ENCODE data around the gene KLHL2. TPM values are rescaled to one million over a fixed set of nuclear protein-coding genes. Genes with fewer than 3 reads are reported as not detected.

The KLHL2 gene
- total RNA-seq, 4 donors from 2014 or later: 9.2 to 19.8 (median 12.0) TPM

DNA sequence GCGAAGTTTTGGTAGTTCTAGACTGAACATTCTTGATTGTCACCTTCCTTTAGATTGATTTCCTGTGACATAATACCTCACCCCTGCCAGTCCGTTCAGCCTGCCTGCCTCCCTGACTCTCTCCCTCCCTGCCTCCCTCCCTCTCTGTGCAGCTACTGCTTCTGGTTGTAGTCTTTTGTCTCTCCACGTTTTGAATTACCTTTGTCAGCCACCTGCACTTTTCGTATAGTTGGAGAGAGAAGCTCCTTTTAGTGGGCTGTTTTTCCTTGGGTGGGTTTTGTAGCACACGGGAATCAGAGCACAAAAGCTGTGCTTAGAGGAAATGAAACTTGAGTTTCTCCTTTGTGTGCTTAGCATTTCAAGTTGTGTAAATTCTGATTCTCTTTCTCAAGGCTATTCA, 87.5 kb downstream of the KLHL2 start:
- Histone ChIP-seq H3K4me3 (no peak overlapping the region), H3K36me3 (no peaks in the 10 kb centered on the region), H3K27me3 (no peaks in the 10 kb centered on the region), H3K27ac (no peak overlapping the region), H3K4me1 (no peaks in the 10 kb centered on the region), H3K9me3 (no peaks in the 10 kb centered on the region)
- TF ChIP-seq POLR2A (IDR thresholded peaks at IDR 0.05): no peak
- TF ChIP-seq POLR2AphosphoS5 (IDR thresholded peaks at IDR 0.05): no peak
- no peak for TF ChIP-seq EP300 (IDR thresholded peaks at IDR 0.05; ENCODE audit: low read depth)
- TF ChIP-seq, protein P1, sequence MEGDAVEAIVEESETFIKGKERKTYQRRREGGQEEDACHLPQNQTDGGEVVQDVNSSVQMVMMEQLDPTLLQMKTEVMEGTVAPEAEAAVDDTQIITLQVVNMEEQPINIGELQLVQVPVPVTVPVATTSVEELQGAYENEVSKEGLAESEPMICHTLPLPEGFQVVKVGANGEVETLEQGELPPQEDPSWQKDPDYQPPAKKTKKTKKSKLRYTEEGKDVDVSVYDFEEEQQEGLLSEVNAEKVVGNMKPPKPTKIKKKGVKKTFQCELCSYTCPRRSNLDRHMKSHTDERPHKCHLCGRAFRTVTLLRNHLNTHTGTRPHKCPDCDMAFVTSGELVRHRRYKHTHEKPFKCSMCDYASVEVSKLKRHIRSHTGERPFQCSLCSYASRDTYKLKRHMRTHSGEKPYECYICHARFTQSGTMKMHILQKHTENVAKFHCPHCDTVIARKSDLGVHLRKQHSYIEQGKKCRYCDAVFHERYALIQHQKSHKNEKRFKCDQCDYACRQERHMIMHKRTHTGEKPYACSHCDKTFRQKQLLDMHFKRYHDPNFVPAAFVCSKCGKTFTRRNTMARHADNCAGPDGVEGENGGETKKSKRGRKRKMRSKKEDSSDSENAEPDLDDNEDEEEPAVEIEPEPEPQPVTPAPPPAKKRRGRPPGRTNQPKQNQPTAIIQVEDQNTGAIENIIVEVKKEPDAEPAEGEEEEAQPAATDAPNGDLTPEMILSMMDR (IDR thresholded peaks at IDR 0.05): no peak
- WGBS, 2 donors (ENCODE audit: low coverage in 1 of 2): 56 to 70% methylated on average over 5 of the region's 5 CpGs
- intact Hi-C loops (cut with DNase I; ENCODE audit: low total_unique reads): no loop called here
- DNase-seq: no peak
- in situ Hi-C loops (cut with MboI; ENCODE audit: low pct_ligation_motif_present in 1 of 4, low pct_unique_long_range_greater_than_20kb in 1 of 4, low sequenced_read_pairs in 3 of 4): no loop called here

DNA sequence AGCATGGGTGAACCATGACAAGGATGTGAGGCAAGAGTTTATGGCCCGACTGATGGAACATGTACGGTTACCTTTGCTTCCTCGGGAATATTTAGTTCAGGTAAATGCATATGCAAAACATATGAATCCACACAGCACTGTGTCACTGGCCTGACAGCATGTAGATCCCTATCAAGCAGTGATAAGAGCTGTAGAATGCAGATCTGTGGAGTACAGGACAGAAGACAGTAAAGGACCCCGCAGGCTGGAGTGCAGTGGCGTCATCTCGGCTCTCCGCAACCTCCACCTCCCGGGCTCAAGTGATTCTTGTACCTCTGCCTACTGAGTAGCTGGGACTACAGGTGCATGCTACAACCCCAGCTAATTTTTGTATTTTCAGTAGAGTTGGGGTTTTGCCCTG, 90.3 kb downstream of the KLHL2 start:
- H3K4me3 ChIP-seq: no peak overlapping the region
- no peaks in the 10 kb centered on the region for H3K36me3 ChIP-seq
- H3K9me3 ChIP-seq: no peaks in the 10 kb centered on the region
- intact Hi-C loops (cut with DNase I; ENCODE audit: low total_unique reads): no loop called here
- DNase-seq: no peak
- TF ChIP-seq POLR2A (IDR thresholded peaks at IDR 0.05) (no peak), EP300 (IDR thresholded peaks at IDR 0.05; ENCODE audit: low read depth) (no peak), POLR2AphosphoS5 (IDR thresholded peaks at IDR 0.05) (no peak)
- TF ChIP-seq, protein P1 (IDR thresholded peaks at IDR 0.05): no peak
- in situ Hi-C loops (cut with MboI; ENCODE audit: low pct_ligation_motif_present in 1 of 4, low pct_unique_long_range_greater_than_20kb in 1 of 4, low sequenced_read_pairs in 3 of 4): no loop called here
- no peak overlapping the region for H3K27ac ChIP-seq
- WGBS, 2 donors (ENCODE audit: low coverage in 1 of 2): 98 to 100% methylated on average over 3 to 8 of the region's 8 CpGs
- H3K27me3 ChIP-seq: no peaks in the 10 kb centered on the region
- peaks cover 0 to 11% (median 0%) of the 10 kb centered on the region in 4 donors for H3K4me1 ChIP-seq

DNA sequence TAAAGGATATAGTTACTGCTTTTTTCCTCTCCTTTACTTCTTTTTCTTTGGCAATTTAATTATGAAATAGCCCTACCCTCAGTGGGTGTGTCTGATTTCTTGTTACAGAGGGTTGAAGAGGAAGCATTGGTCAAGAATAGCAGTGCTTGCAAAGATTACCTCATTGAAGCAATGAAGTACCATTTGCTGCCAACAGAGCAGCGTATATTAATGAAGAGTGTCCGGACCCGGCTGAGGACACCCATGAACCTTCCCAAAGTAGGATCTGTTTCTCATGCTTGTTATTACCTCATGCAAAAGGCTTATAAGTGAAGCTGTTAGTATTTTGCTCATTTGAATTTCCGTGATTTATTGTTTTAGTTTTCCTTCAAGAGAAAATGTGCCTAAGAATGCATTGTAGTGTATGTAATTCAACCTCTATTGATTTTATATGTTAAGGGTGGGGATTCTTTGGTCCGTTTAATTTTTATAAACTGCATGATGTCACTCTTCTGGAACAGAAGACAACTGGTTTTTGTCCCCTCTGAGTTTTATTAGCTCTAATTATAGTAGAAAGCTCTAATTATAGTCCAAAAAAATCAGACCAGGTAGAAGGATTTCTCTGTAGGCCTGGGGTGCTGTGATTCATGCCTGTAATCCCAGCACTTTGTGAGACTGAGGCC, 92.2 kb downstream of the KLHL2 start:
- Histone ChIP-seq H3K36me3 (no peaks in the 10 kb centered on the region), H3K9me3 (no peaks in the 10 kb centered on the region), H3K4me3 (no peak overlapping the region), H3K27me3 (no peaks in the 10 kb centered on the region), H3K27ac (no peak overlapping the region), H3K4me1 (peaks cover 0 to 11% (median 0%) of the 10 kb centered on the region in 4 donors)
- DNase-seq: no peak
- in situ Hi-C loops (cut with MboI; ENCODE audit: low pct_ligation_motif_present in 1 of 4, low pct_unique_long_range_greater_than_20kb in 1 of 4, low sequenced_read_pairs in 3 of 4): no loop called here
- TF ChIP-seq POLR2AphosphoS5 (IDR thresholded peaks at IDR 0.05): no peak
- TF ChIP-seq, protein P1 (IDR thresholded peaks at IDR 0.05): no peak
- no peak for TF ChIP-seq POLR2A (IDR thresholded peaks at IDR 0.05)
- TF ChIP-seq EP300 (IDR thresholded peaks at IDR 0.05; ENCODE audit: low read depth): no peak
- 79 to 92% methylated on average over 2 to 5 of the region's 5 CpGs for WGBS, 2 donors (ENCODE audit: low coverage in 1 of 2)
- intact Hi-C loops (cut with DNase I; ENCODE audit: low total_unique reads): no loop called here

DNA sequence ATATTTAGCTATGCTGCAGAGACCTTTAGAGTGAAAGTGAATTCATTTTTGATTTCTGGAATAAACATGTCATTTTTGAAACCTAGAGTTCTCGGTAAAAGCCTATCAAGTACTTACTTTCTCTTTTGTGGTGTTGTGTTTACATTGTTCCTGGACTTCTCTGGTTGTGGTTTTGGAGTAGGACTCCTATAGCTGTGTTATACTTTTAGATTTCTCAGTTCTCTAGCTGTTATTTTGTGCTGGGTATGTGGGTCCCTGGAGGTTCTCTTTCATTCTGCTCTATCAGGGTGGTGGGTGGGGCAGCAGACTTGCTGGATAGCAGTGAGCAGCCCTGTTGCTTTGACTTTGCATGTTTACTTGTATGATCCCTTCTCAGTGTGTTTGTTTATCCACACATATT, 94.5 kb downstream of the KLHL2 start:
- TF ChIP-seq EP300 (IDR thresholded peaks at IDR 0.05; ENCODE audit: low read depth): no peak
- TF ChIP-seq, protein P1 (IDR thresholded peaks at IDR 0.05): no peak
- TF ChIP-seq POLR2AphosphoS5 (IDR thresholded peaks at IDR 0.05): no peak
- TF ChIP-seq POLR2A (IDR thresholded peaks at IDR 0.05): no peak
- 13 to 26% methylated on average over 1 of the region's 1 CpG for WGBS, 2 donors (ENCODE audit: low coverage in 1 of 2)
- peaks cover 0 to 11% (median 0%) of the 10 kb centered on the region in 4 donors for H3K4me1 ChIP-seq
- H3K9me3 ChIP-seq: no peaks in the 10 kb centered on the region
- no peak for DNase-seq
- intact Hi-C loops (cut with DNase I; ENCODE audit: low total_unique reads): no loop called here
- no peaks in the 10 kb centered on the region for H3K27me3 ChIP-seq
- H3K4me3 ChIP-seq: peak overlapping the region in 1 of 4 donors; percentile 25
- H3K27ac ChIP-seq: no peak overlapping the region
- in situ Hi-C loops (cut with MboI; ENCODE audit: low pct_ligation_motif_present in 1 of 4, low pct_unique_long_range_greater_than_20kb in 1 of 4, low sequenced_read_pairs in 3 of 4): no loop called here
- no peaks in the 10 kb centered on the region for H3K36me3 ChIP-seq
